Type B pancreatic cell (in vitro differentiated cells): Measurements from ENCODE around the gene SMG6. TPM values are rescaled to one million over a fixed set of nuclear protein-coding genes. Genes with fewer than 3 reads are reported as not detected.

ENCODE experiments used
- DNase-seq: peaks from one replicate; pipeline ENCODE4 v3.0.0; 2021; ENCODE audit warnings: mixed read lengths; ENCODE audit not compliant: unreplicated experiment; ENCODE audit errors: extremely low spot score
- H3K27ac Mint-ChIP-seq: 2 replicates; pipeline ENCODE4 v1.8.0; 2021; ENCODE audit warnings: mild to moderate bottlenecking, mixed read lengths
- H3K27me3 Mint-ChIP-seq: 2 replicates; pipeline ENCODE4 v1.8.0; 2021; ENCODE audit warnings: mixed read lengths
- H3K36me3 Mint-ChIP-seq: 2 replicates; pipeline ENCODE4 v1.8.0; 2021; ENCODE audit warnings: mixed read lengths
- H3K4me1 Mint-ChIP-seq: one replicate; pipeline ENCODE4 v1.8.0; 2021; ENCODE audit warnings: mixed read lengths; ENCODE audit not compliant: unreplicated experiment
- H3K4me3 Mint-ChIP-seq: 2 replicates; pipeline ENCODE4 v1.8.0; 2021; ENCODE audit warnings: mild to moderate bottlenecking, mixed read lengths
- H3K9me3 Mint-ChIP-seq: 2 replicates; pipeline ENCODE4 v1.8.0; 2021; ENCODE audit warnings: mixed read lengths
- CTCF ChIP-seq: fragments of 200-600 bp; sonication (generic); conservative IDR thresholded peaks from 2 replicates; pipeline ENCODE4 v1.5.0; 2021; ENCODE audit warnings: antibody characterized with exemption, mild to moderate bottlenecking
- total RNA-seq: library from RNA; stranded (reverse); gene quantifications from 2 replicates; pipeline ENCODE4 v1.2.1, GENCODE V29; 2021; ENCODE audit warnings: low replicate concordance

Gene SMG6
- total RNA-seq, 1 donor from 2014 or later, result 39.0 TPM

GRCh38 chr17:2070241-2071023, 233.2 kb downstream of the SMG6 start:
- Mint-ChIP-seq H3K9me3 (no peaks in the 10 kb centered on the region), H3K27ac (no peak overlapping the region), H3K4me1 (peaks cover 44% of the 10 kb centered on the region), H3K27me3 (no peaks in the 10 kb centered on the region), H3K36me3 (peaks cover 12% of the 10 kb centered on the region), H3K4me3 (no peak overlapping the region)
- DNase-seq, result no peak
- no peak for TF ChIP-seq CTCF

- Mint-ChIP-seq H3K27me3 (no peaks in the 10 kb centered on the region), H3K9me3 (no peaks in the 10 kb centered on the region)
These were observed 235.0 kb downstream of the SMG6 start for GRCh38 chr17:2068519-2069051.

GRCh38 chr17:2068031-2068518, 235.5 kb downstream of the SMG6 start:
- H3K9me3 Mint-ChIP-seq, result no peaks in the 10 kb centered on the region
- H3K27ac Mint-ChIP-seq, result no peak overlapping the region
- H3K27me3 Mint-ChIP-seq, result no peaks in the 10 kb centered on the region

More at GRCh38 chr17:2068519-2069051, 235.0 kb downstream of the SMG6 start:
- no peak overlapping the region for H3K27ac Mint-ChIP-seq
- no peak for DNase-seq
- no peak for TF ChIP-seq CTCF
- H3K36me3 Mint-ChIP-seq, result peaks cover 26% of the 10 kb centered on the region
- H3K4me3 Mint-ChIP-seq, result no peak overlapping the region
- H3K4me1 Mint-ChIP-seq, result peaks cover 46% of the 10 kb centered on the region

GRCh38 chr17:2067608-2068024, 236.0 kb downstream of the SMG6 start:
- no peaks in the 10 kb centered on the region for H3K27me3 Mint-ChIP-seq
- no peak for DNase-seq
- TF ChIP-seq CTCF, result no peak
- peaks cover 51% of the 10 kb centered on the region for H3K4me1 Mint-ChIP-seq
- no peaks in the 10 kb centered on the region for H3K9me3 Mint-ChIP-seq
- no peak overlapping the region for H3K4me3 Mint-ChIP-seq
- H3K36me3 Mint-ChIP-seq, result peaks cover 25% of the 10 kb centered on the region
- H3K27ac Mint-ChIP-seq, result no peak overlapping the region

More at GRCh38 chr17:2068031-2068518, 235.5 kb downstream of the SMG6 start:
- Mint-ChIP-seq H3K4me1 (peaks cover 51% of the 10 kb centered on the region), H3K36me3 (peaks cover 26% of the 10 kb centered on the region), H3K4me3 (peak overlapping the region; percentile 28)
- no peak for DNase-seq
- no peak for TF ChIP-seq CTCF

GRCh38 chr17:2067048-2067561, 236.5 kb downstream of the SMG6 start:
- peaks cover 51% of the 10 kb centered on the region for H3K4me1 Mint-ChIP-seq

More at GRCh38 chr17:2067048-2067561, 236.5 kb downstream of the SMG6 start:
- H3K4me3 Mint-ChIP-seq, result no peak overlapping the region
- no peaks in the 10 kb centered on the region for H3K9me3 Mint-ChIP-seq
- no peak for TF ChIP-seq CTCF
- peaks cover 23% of the 10 kb centered on the region for H3K36me3 Mint-ChIP-seq
- DNase-seq, result no peak
- no peak overlapping the region for H3K27ac Mint-ChIP-seq
- H3K27me3 Mint-ChIP-seq, result no peaks in the 10 kb centered on the region
